Sigmoid colon (tissue), 7 donors: ENCODE results near the gene CASP1. TPM values are rescaled to one million over a fixed set of nuclear protein-coding genes. Genes with fewer than 3 reads are reported as not detected.
"Not testable (repeated sequence)": the region's sequence is repeated elsewhere in the genome, so short reads cannot be mapped to it uniquely, and the experiment has no call there.

ENCODE experiments used
- DNase-seq: peaks from one replicate; pipeline ENCODE4 v3.0.0-alpha.2; 2019
- H3K27ac ChIP-seq, 4 donors: fragments of 200-600 bp; sonication (generic); one replicate each; pipeline ENCODE4 v1.5.1; 2016 to 2019; ENCODE audit warnings: mild to moderate bottlenecking in 1 of 4
- H3K27me3 ChIP-seq, 3 donors: fragments of 200-600 bp; sonication (generic); one replicate each; pipeline ENCODE4 v1.5.1; 2019; ENCODE audit warnings: mild to moderate bottlenecking in 1 of 3
- H3K36me3 ChIP-seq, 4 donors: fragments of 200-600 bp; sonication (generic); one replicate each; pipeline ENCODE4 v1.5.1; 2016 to 2019
- H3K4me1 ChIP-seq, 4 donors: fragments of 200-600 bp; sonication (generic); one replicate each; pipeline ENCODE4 v1.5.1; 2017 to 2019
- H3K4me3 ChIP-seq, 4 donors: fragments of 200-600 bp; sonication (generic); one replicate each; pipeline ENCODE4 v1.5.1; 2017 to 2019; ENCODE audit warnings: mild to moderate bottlenecking in 2 of 4, moderate library complexity in 1 of 4
- H3K9me3 ChIP-seq, 4 donors: fragments of 200-600 bp in 3 of 4; sonication (generic) in 3 of 4; one replicate each; pipeline versions ENCODE4 v1.5.1 to v1.6.1; 2013 to 2019
- CTCF ChIP-seq, 4 experiments: fragments of 450-650 bp in 3 of 4; fragments of 200-600 bp in 1 of 4; IDR thresholded peaks; one replicate each; pipeline ENCODE4 v1.5.1; 2016 to 2019; ENCODE audit warnings: antibody characterized with exemption in 4 of 4, mild to moderate bottlenecking in 3 of 4, moderate library complexity in 2 of 4
- EP300 ChIP-seq, 4 donors: sonication (generic); formaldehyde crosslinking; IDR thresholded peaks; one replicate each; pipeline ENCODE4 v1.6.1; 2017; ENCODE audit warnings: antibody characterized with exemption in 4 of 4
- POLR2A ChIP-seq, 2 donors: fragments of 450-650 bp; IDR thresholded peaks; one replicate each; pipeline ENCODE4 v1.6.1; 2016; ENCODE audit warnings: antibody characterized with exemption in 2 of 2, mild to moderate bottlenecking in 2 of 2, moderate library complexity in 2 of 2
- POLR2AphosphoS5 ChIP-seq, 4 donors: sonication (generic); formaldehyde crosslinking; IDR thresholded peaks; one replicate each; pipeline ENCODE4 v1.6.1; 2017; ENCODE audit warnings: antibody characterized with exemption in 4 of 4
- WGBS, 2 donors: extraction: QIAGEN DNeasy Blood & Tissue Kit; methylation state at CpG; one replicate each; pipeline ENCODE4 v1.1.7; 2013; 5-methylcytosine and 5-hydroxymethylcytosine counted together
- intact Hi-C: fragments of 100-400 bp; cut with DNase I; formaldehyde crosslinking; loops from one replicate; pipeline ENCODE4 v1.15.1; 2023
- polyA plus RNA-seq, 3 donors: library from polyadenylated mRNA; stranded (reverse); fragments of 200-250 nt; gene quantifications; one replicate each; pipeline ENCODE4 v1.2.3, GENCODE V29; 2013
- total RNA-seq, 4 donors: library from RNA; depleted of rRNA; stranded (reverse); fragments of >200 nt; gene quantifications; one replicate each; pipeline ENCODE4 v1.1.0, GENCODE V29; 2016
- donor health status: healthy with polysubstance abuse.
- donor health status: Bipolar disorder and iron deficiency.
- donor health status: healthy.

CASP1 gene
- total and polyA plus RNA-seq, 7 donors: 8.3 to 192 (median 14.3) TPM

- Histone ChIP-seq H3K27ac (no peak overlapping the region), H3K36me3 (no peaks in the 10 kb centered on the region), H3K4me1 (no peaks in the 10 kb centered on the region), H3K4me3 (no peak overlapping the region), H3K27me3 (no peaks in the 10 kb centered on the region), H3K9me3 (no peaks in the 10 kb centered on the region)
- no peak for DNase-seq
- WGBS, 2 donors: 96 to 97% methylated on average over 2 of the region's 2 CpGs
- TF ChIP-seq POLR2A (IDR thresholded peaks at IDR 0.05): no peak
- TF ChIP-seq POLR2AphosphoS5 (IDR thresholded peaks at IDR 0.05): no peak
- TF ChIP-seq EP300 (IDR thresholded peaks at IDR 0.05): no peak
- intact Hi-C loops: no loop called here
These were observed 39.2 kb upstream of the CASP1 start for GRCh38 chr11:105074166-105074530.

GRCh38 chr11:105073456-105074165, 38.7 kb upstream of the CASP1 start:
- 90% methylated on average over 1 of the region's 1 CpG for WGBS, 2 donors
- TF ChIP-seq POLR2A (IDR thresholded peaks at IDR 0.05) (no peak), POLR2AphosphoS5 (IDR thresholded peaks at IDR 0.05) (no peak), EP300 (IDR thresholded peaks at IDR 0.05) (no peak), CTCF (IDR thresholded peaks at IDR 0.05) (no peak)
- Histone ChIP-seq H3K4me1 (no peaks in the 10 kb centered on the region), H3K27ac (no peak overlapping the region), H3K36me3 (no peaks in the 10 kb centered on the region), H3K9me3 (no peaks in the 10 kb centered on the region), H3K27me3 (no peaks in the 10 kb centered on the region), H3K4me3 (no peak overlapping the region)
- DNase-seq: no peak
- intact Hi-C loops: no loop called here

- not testable (repeated sequence) for DNase-seq
These were observed 37.1 kb upstream of the CASP1 start for GRCh38 chr11:105072080-105072479.

GRCh38 chr11:105071089-105071732, 36.3 kb upstream of the CASP1 start:
- Histone ChIP-seq H3K9me3 (no peaks in the 10 kb centered on the region), H3K27me3 (no peaks in the 10 kb centered on the region), H3K4me3 (no peak overlapping the region), H3K36me3 (no peaks in the 10 kb centered on the region), H3K4me1 (no peaks in the 10 kb centered on the region), H3K27ac (no peak overlapping the region)
- 59 to 72% methylated on average over 4 of the region's 4 CpGs for WGBS, 2 donors
- TF ChIP-seq EP300 (IDR thresholded peaks at IDR 0.05) (no peak), POLR2A (IDR thresholded peaks at IDR 0.05) (no peak), CTCF (IDR thresholded peaks at IDR 0.05) (no peak), POLR2AphosphoS5 (IDR thresholded peaks at IDR 0.05) (no peak)
- DNase-seq: no peak
- intact Hi-C loops: no loop called here

More at GRCh38 chr11:105072080-105072479, 37.1 kb upstream of the CASP1 start:
- intact Hi-C loops, H3K4me3 ChIP-seq, H3K36me3 ChIP-seq, H3K27ac ChIP-seq, H3K9me3 ChIP-seq, H3K27me3 ChIP-seq, H3K4me1 ChIP-seq: not testable (repeated sequence)
- 73 to 81% methylated on average over 1 of the region's 2 CpGs for WGBS, 2 donors

- no peak for TF ChIP-seq CTCF (IDR thresholded peaks at IDR 0.05)
- no peak for TF ChIP-seq POLR2AphosphoS5 (IDR thresholded peaks at IDR 0.05)
- TF ChIP-seq EP300 (IDR thresholded peaks at IDR 0.05): no peak
- no peak for TF ChIP-seq POLR2A (IDR thresholded peaks at IDR 0.05)
- intact Hi-C loops: no loop called here
- Histone ChIP-seq H3K4me1 (no peaks in the 10 kb centered on the region), H3K27me3 (no peaks in the 10 kb centered on the region), H3K36me3 (no peaks in the 10 kb centered on the region), H3K9me3 (no peaks in the 10 kb centered on the region), H3K27ac (no peak overlapping the region), H3K4me3 (no peak overlapping the region)
- no peak for DNase-seq
- 83 to 93% methylated on average over 4 of the region's 4 CpGs for WGBS, 2 donors
These were observed 35.4 kb upstream of the CASP1 start for GRCh38 chr11:105070306-105070705.

- H3K9me3 ChIP-seq, H3K36me3 ChIP-seq, H3K27ac ChIP-seq, H3K27me3 ChIP-seq, intact Hi-C loops, H3K4me3 ChIP-seq, H3K4me1 ChIP-seq, DNase-seq: not testable (repeated sequence)
- 69 to 96% methylated on average over 2 of the region's 2 CpGs for WGBS, 2 donors
These were observed 34.8 kb upstream of the CASP1 start for GRCh38 chr11:105069749-105070148.

GRCh38 chr11:105063245-105063941, 28.4 kb upstream of the CASP1 start:
- intact Hi-C loops, H3K4me1 ChIP-seq, H3K9me3 ChIP-seq, H3K4me3 ChIP-seq, H3K27ac ChIP-seq, H3K36me3 ChIP-seq, H3K27me3 ChIP-seq, DNase-seq: not testable (repeated sequence)
- WGBS, 2 donors: 70 to 80% methylated on average over 9 of the region's 9 CpGs
